Stomach smooth muscle (tissue), 2 donors: ENCODE results near the gene RILPL1.
"Not testable (repeated sequence)": the region's sequence is repeated elsewhere in the genome, so short reads cannot be mapped to it uniquely, and the experiment has no call there.

Experiments used
- H3K27ac ChIP-seq: one replicate; pipeline ENCODE4 v1.7.0; 2013; ENCODE audit warnings: mild to moderate bottlenecking, low read length, inconsistent platforms
- H3K27me3 ChIP-seq, 2 donors: one replicate each; pipeline ENCODE4 v1.7.0; 2013; ENCODE audit warnings: low read length in 2 of 2; ENCODE audit not compliant: insufficient read depth in 2 of 2, control insufficient read depth in 1 of 2
- H3K36me3 ChIP-seq, 2 donors: one replicate each; pipeline ENCODE4 v1.7.0; 2013; ENCODE audit warnings: low read length in 2 of 2; ENCODE audit not compliant: control insufficient read depth in 2 of 2, insufficient read depth in 2 of 2
- H3K4me1 ChIP-seq: one replicate; pipeline ENCODE4 v1.7.0; 2013; ENCODE audit warnings: low read length; ENCODE audit not compliant: control insufficient read depth, insufficient read depth
- H3K4me3 ChIP-seq, 2 donors: one replicate each; pipeline ENCODE4 v1.7.0; 2013; ENCODE audit warnings: low read length in 2 of 2
- H3K9ac ChIP-seq, 2 donors: one replicate each; pipeline ENCODE4 v1.7.0; 2013; ENCODE audit warnings: low read length in 2 of 2, mild to moderate bottlenecking in 1 of 2
- H3K9me3 ChIP-seq, 2 donors: one replicate each; pipeline ENCODE4 v1.7.0; 2013; ENCODE audit warnings: low read length in 2 of 2; ENCODE audit not compliant: control insufficient read depth in 2 of 2
- donor health status: healthy.
- donor health status: Pancreatic carcinoma.

RILPL1 gene

DNA sequence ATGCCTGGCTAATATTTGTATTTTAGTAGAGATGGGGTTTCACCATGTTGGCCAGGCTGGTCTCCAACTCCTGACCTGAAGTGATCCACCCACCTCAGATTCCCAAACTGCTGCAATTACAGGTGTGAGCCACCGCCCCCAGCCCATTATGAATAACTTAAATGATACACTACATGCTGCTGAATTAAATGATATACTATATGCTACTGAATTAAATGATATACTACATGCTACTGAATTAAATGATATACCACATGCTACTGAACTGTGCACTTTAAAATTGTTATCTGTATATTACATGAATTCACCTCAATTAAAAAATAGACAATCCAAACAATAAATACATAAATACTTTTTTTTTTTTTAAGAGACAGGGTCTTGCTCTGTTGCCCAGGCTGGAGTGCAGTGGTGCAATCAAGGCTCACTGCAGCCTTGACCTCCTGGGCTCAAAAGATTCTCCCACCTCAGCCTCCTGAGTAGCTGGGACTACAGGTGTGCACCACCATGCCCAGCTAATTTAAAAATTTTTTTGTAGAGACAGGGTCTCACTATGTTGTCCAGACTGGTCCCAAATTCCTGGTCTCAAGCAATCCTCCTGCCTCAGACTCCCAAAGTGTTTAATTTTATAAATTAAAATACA is 18.8 kb downstream of the RILPL1 start:
- H3K9ac ChIP-seq, H3K9me3 ChIP-seq, H3K4me3 ChIP-seq, H3K4me1 ChIP-seq, H3K27ac ChIP-seq, H3K27me3 ChIP-seq: not testable (repeated sequence)
- H3K36me3 ChIP-seq: peaks cover 34 to 39% of the 10 kb centered on the region in 2 donors

DNA sequence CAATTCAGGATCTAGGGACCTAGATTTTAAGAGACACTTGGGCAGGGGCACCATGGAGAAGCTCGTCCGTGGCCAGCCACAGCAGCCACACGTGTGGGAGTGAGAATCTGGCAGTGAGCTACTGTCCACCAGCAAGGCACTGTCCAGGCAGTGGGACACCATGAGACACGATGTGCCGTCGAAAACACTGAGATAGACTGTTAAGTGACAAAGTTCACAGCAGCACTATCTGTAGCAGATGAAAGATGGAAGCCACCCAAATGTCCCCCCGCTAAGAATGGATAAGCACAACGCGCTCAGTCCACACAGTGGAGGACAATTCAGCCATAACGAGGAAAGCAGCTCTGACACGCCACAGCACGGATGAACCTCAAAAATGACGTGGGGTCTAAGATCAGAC is 19.7 kb downstream of the RILPL1 start:
- H3K27me3 ChIP-seq: no peaks in the 10 kb centered on the region
- H3K9me3 ChIP-seq: no peaks in the 10 kb centered on the region
- H3K36me3 ChIP-seq: peaks cover 34 to 37% of the 10 kb centered on the region in 2 donors
- no peak overlapping the region for H3K27ac ChIP-seq
- H3K4me1 ChIP-seq: no peaks in the 10 kb centered on the region
- H3K9ac ChIP-seq: no peak overlapping the region
- H3K4me3 ChIP-seq: no peak overlapping the region

DNA sequence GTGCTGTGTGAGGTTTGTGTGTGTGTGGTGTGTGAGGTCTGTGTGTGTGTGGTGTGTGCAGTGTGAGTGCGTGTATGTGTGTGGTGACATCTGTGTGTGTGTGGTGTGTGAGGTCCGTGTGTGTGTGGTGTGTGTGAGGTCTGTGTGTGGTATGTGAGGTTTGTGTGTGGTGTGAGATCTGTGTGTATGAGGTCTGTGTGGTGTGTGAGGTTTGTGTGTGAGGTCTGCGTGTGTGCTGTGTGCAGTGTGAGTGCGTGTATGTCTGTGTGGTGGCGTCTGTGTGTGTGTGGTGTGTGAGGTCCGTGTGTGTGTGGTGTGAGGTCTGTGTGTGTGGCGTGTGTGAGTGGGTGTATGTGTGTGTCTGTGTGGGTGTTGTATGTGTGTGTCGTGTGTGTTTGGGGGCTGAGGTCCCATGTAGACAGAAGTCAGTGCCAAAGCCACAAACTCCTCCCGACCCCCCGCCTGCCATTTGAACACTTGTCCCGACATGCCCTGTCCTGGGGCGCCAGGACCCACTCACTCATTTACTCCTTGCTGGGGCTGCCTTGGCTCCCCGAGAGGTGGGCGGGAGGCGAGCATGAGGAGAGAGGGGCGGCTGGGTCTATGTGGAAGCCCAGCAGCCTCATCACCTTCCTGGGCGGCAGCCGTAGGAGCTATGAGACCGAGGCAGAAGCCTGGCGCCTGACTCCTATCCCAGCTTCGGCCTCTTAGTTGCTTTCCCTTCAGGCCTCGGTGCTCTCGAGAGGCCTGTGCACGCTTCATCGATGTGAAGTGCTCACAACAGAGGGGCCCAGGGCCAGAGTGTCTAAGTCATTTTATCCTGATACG is 20.5 kb downstream of the RILPL1 start:
- no peak overlapping the region for H3K4me3 ChIP-seq
- no peak overlapping the region for H3K27ac ChIP-seq
- no peaks in the 10 kb centered on the region for H3K27me3 ChIP-seq
- H3K9me3 ChIP-seq: no peaks in the 10 kb centered on the region
- no peak overlapping the region for H3K9ac ChIP-seq
- H3K36me3 ChIP-seq: peaks cover 30 to 38% of the 10 kb centered on the region in 2 donors
- no peaks in the 10 kb centered on the region for H3K4me1 ChIP-seq

DNA sequence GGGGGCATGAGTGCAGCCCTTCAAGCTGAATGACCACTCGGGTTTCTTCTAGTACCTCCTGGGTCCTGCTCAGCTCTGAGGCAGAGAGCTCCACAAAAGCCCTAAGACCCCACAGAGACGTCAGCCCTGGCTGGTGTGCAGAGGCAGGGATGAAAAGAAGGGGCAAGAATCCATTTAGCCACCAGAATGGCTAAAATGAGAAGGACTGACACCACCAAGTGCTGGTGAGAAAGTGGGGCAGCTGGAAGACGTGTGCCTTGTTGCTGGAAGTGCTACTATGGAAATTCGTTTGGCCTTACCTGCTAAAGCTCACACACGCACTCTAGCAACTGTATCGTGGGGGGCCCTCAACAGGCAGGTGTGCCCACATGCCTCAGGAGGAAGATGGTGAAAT is 26.7 kb downstream of the RILPL1 start:
- H3K27ac ChIP-seq: no peak overlapping the region
- no peaks in the 10 kb centered on the region for H3K9me3 ChIP-seq
- H3K4me3 ChIP-seq: no peak overlapping the region
- peaks cover 15 to 23% of the 10 kb centered on the region in 2 donors for H3K36me3 ChIP-seq
- H3K9ac ChIP-seq: no peak overlapping the region
- H3K4me1 ChIP-seq: no peaks in the 10 kb centered on the region
- H3K27me3 ChIP-seq: no peaks in the 10 kb centered on the region

DNA sequence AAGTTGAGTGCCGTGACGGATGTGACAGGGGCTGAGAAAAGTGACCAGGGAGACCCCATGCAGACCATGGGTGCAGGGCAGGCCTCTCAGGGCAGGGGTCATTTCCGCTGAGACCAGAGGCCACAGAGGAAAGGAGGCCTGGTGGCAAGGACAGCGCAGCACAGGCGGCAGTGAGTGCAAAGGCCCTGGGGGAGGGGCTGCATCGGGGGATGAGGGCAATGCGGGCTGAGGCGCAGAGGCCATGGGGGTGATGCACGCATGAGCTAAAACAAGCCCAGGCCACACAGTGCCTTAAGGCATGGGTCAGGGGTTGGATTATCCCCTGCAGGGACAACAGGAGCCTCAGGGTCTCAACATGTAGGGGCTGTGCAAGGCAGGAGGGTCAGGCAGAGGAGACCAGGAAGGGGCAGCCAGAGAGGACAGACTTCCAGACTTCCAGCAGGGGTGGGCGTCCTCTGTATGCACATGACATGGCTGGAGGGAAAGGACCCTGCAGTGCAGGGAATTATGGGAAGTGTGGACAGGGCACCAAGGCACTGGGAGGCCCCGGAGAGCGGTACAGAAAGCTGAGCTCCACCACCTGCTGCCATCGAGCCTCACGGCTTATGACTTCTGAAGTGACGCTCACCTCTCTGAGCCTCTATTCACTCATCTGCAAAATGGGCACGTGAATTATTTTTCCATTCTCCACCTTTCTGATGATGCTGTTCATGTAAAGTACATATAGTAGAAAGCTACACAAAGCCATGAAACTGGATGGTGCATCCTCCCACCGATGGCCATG is 27.3 kb downstream of the RILPL1 start:
- Histone ChIP-seq H3K9ac (no peak overlapping the region), H3K9me3 (no peaks in the 10 kb centered on the region), H3K27ac (no peak overlapping the region), H3K4me3 (no peak overlapping the region), H3K27me3 (no peaks in the 10 kb centered on the region), H3K36me3 (peaks cover 12 to 22% of the 10 kb centered on the region in 2 donors), H3K4me1 (no peaks in the 10 kb centered on the region)

DNA sequence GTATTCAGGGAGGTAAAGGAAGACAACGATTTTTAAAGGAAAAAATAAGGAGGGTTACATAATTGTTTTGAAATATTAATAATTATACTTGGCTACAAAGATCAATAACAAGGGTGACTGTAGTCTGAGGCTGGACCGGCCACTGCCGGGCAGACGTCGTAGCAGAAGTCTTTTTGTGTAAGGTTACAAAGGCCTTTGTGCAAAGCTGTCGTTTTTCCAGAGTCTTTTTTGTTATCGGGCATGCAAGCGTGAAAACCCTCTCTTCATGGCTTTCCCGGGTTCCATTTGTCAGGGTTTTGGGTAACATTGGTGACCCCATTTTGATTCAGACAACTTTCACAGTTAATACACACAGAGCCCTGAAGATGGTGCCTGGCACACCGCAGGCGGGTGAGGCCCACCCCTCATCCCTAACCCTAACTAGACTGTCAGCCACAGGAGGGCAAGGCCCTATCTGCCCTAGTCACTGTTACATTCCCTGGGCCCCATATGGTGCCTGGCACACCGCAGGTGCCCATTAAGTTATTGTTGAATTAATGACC is 31.3 kb downstream of the RILPL1 start:
- Histone ChIP-seq H3K4me3 (no peak overlapping the region), H3K27ac (no peak overlapping the region), H3K9ac (no peak overlapping the region), H3K36me3 (peaks cover 21 to 28% of the 10 kb centered on the region in 2 donors), H3K4me1 (no peaks in the 10 kb centered on the region), H3K9me3 (no peaks in the 10 kb centered on the region), H3K27me3 (no peaks in the 10 kb centered on the region)

DNA sequence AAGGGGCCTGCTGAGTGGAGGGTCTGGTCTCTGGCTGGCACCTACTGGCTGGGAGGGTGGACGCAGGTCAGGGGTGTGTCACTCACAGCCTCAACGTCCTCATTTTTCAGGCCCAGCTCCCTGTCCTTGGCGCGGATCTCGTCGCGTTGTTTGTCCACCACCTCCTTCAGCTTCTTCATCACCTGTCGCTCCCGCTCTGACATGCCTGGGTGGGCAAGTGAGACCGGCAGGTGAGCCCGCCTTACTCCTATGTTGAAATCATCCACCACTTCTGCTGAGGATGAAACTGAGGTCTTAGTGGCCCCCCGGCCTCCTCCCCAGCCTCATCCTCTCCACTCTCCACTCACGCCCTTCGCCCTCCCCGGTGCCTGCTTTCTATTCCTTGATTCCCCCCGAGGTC is 34.2 kb downstream of the RILPL1 start:
- H3K36me3 ChIP-seq: peaks cover 26 to 28% of the 10 kb centered on the region in 2 donors
- no peaks in the 10 kb centered on the region for H3K4me1 ChIP-seq
- H3K9ac ChIP-seq: no peak overlapping the region
- no peaks in the 10 kb centered on the region for H3K27me3 ChIP-seq
- H3K27ac ChIP-seq: no peak overlapping the region
- no peaks in the 10 kb centered on the region for H3K9me3 ChIP-seq
- no peak overlapping the region for H3K4me3 ChIP-seq

DNA sequence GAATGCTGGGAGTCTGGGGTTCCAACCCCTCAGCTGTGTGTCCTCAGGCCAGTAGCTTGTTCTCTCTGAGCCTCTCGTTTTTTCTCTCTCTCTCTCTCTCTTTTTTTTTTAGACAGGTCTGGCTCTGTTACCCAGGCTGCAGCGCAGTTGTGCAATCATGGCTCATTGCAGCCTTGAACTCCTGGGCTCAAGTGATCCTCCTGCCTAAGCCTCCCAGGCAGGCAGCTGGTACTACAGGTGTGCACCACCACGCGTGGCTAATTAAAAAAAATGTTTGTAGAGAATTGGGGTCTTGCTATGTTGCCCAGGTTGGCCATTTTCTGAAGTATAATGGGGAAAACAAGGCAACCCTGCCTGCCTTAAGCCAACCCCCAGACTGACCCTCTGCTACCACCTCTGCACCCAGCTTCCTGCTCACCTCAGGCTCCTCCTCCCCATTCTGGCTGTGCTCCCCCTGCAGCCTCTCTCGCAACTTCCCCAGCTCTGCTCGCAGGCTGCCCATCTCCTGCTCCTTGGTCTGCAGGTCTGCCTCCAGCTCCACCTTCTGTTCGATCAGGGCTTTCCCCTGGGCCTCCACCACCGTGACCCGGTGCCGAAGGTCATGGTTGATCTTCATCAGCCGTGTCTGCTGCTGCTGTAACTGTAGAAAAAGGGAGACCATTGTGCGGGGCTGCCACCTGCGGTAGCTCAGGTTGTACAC is 35.2 kb downstream of the RILPL1 start:
- Histone ChIP-seq H3K9ac (no peak overlapping the region), H3K27ac (no peak overlapping the region), H3K4me3 (no peak overlapping the region), H3K4me1 (no peaks in the 10 kb centered on the region), H3K9me3 (no peaks in the 10 kb centered on the region), H3K27me3 (no peaks in the 10 kb centered on the region), H3K36me3 (peaks cover 21 to 31% of the 10 kb centered on the region in 2 donors)

DNA sequence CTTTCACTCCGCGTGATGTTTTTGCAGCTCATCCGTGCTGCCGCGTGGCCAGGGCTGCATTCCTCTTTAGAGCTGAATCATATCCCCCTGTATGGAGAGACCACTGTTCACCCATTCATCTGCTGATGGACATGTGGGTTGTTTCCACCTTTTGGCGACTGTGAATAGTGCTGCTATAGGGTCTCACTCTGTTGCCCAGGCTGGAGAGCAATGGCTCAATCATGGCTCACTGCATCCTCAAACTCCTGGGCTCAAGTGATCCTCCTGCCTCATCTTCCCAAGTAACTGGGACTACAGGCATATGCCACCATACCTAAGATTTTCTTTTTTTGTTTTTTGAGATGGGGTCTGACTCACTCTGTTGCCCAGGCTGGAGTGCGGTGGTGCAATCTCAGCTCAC is 36.5 kb downstream of the RILPL1 start:
- Histone ChIP-seq H3K36me3 (peaks cover 21 to 33% of the 10 kb centered on the region in 2 donors), H3K27ac (no peak overlapping the region)

DNA sequence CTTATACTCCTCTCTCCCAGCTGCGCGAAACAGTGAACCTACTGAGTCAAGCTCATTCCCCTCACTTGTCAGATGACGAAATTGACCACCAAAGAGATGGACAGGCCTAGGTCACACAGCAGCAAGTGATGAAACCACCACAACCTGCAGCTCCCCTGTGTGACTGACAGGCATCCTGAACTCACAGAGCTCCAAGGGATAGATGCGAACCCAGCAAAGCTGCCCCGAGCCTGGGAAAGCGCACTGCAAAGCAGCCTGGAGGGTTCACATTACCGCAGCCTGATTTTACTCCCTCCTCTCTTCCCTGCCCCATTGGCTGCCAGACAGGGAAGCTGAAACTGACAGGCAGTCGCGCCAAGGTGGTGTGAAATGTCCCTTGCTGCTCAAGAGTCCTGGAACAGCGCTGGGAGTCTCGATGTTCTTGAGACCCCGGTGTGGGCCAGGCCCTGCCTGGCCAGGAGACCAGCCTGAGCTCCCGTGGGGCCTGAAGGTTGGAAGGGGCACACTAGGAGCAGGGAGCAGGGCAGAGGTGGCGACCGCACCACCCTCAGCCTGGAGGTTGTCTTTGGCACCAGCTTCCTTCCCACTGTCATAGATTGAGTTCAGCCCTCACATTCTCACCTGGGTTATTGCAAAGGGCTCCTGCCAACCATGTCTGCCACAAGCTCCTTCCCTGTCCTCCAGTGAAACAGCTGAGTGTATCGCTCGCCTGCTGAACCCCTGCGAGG is 39.2 kb downstream of the RILPL1 start:
- no peak overlapping the region for H3K27ac ChIP-seq
- peaks cover 21 to 32% of the 10 kb centered on the region in 2 donors for H3K36me3 ChIP-seq
- H3K4me3 ChIP-seq: no peak overlapping the region
- H3K27me3 ChIP-seq: no peaks in the 10 kb centered on the region
- H3K4me1 ChIP-seq: no peaks in the 10 kb centered on the region
- H3K9me3 ChIP-seq: no peaks in the 10 kb centered on the region
- H3K9ac ChIP-seq: no peak overlapping the region

More for the DNA sequence above, 36.5 kb downstream of the RILPL1 start:
- Histone ChIP-seq H3K9ac (no peak overlapping the region), H3K27me3 (no peaks in the 10 kb centered on the region), H3K4me1 (no peaks in the 10 kb centered on the region), H3K4me3 (no peak overlapping the region), H3K9me3 (no peaks in the 10 kb centered on the region)
